HCEC 1CT (cell line): Measurements from ENCODE around the gene EPM2AIP1.
"Not testable (repeated sequence)": the region's sequence is repeated elsewhere in the genome, so short reads cannot be mapped to it uniquely, and the experiment has no call there.

Experiments used
- DNase-seq: peaks from one replicate; pipeline ENCODE4 v3.0.0-alpha.2; 2017

The EPM2AIP1 gene

DNA sequence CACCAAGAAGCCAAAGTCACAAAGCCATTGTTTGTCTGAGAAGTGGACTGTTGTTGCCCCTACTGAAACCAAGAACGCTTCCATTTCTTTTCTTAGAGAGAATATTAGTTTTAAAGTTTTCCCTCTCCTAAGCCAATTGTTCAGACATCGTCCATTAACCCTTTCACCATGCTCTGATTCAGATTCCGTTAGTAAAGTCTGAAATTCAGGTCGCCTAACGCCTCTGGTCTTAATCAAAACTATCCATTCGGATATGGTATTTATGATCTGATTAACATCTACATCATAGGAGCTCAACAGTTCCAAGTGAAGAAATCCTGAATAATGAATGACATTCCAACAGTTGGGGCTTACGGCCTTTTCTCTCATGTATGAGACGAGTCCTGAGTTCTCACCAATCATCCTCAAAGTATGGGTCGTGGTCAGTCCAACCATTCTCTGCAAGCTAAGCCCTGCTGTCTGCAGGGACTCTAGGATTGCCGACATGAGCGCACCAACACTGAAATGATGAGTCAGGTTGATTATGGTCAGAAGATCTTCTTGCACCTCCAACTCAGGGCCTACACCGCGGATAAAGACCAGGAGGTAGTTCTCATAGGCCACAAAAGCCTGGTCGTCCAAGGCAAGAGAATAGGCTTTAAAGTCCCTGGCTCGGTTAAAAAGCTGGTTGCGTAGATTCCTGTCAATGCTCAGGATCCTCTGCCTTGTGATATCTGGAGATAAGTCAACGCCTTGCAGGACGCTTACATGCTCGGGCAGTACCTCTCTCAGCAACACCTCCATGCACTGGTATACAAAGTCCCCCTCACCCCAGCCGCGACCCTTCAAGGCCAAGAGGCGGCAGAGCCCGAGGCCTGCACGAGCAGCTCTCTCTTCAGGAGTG lies 767 bp downstream of the EPM2AIP1 start:
- DNase-seq: peak; percentile 57

GRCh38 chr3:36991147-36991546 lies 1.8 kb downstream of the EPM2AIP1 start:
- DNase-seq: no peak

DNA sequence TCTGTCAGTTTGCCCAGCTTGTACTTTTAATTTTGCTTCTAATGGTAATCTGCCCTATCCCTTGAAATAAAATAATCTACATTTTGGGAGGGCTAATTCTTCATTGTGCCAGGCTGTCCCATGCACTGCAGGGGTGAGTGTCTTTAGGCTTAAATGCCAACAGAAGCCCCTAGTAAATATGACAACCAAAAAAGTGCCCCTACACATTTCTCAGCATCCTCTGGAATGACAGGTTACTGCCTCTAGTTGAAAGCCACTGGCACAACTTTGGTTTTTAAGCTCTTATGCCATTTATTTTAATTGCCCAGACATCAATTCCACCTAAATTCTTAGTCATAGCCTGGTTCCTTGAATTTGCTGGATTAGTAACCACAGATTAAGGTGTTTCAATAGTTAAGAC lies 3.4 kb downstream of the EPM2AIP1 start:
- no peak for DNase-seq

DNA sequence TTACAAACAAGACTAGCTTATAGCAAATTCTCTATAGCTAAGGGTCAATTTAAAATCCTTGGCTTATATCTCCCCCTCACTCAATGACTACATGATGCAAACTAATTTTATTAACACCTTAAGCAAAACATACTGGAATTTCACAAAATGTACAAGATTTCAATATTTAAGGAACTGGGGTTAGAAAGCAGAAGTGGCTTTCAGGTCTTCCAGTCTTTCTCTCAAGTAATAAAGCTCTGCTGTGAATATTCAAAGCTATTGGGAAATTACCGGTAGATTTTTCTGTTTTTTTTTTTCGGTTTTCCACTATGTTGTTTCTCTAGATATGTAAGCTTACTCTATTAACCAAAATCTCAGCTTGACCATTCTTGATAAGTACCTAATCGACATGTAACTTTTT lies 3.9 kb downstream of the EPM2AIP1 start:
- DNase-seq: no peak

DNA sequence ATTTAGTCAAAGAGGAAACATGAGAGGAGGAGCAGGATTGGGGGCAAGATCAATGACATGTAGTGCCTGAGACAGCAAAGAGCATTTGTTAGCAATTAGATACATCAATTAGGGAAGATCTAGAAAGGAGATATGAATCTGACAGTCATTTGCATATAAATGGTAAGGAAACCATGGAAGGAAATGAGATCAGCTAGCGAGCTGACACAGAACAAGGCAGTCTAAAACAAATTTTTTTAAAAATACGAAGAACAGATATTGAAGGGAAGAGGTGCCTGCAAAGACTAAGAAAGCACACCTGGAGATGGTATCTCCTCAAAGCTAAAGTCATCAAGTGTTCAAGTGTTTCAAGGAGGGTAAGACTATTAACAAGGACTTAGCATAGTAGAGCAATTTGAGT lies 4.6 kb downstream of the EPM2AIP1 start:
- no peak for DNase-seq

GRCh38 chr3:36981006-36981405 lies 11.9 kb downstream of the EPM2AIP1 start:
- DNase-seq: no peak

DNA sequence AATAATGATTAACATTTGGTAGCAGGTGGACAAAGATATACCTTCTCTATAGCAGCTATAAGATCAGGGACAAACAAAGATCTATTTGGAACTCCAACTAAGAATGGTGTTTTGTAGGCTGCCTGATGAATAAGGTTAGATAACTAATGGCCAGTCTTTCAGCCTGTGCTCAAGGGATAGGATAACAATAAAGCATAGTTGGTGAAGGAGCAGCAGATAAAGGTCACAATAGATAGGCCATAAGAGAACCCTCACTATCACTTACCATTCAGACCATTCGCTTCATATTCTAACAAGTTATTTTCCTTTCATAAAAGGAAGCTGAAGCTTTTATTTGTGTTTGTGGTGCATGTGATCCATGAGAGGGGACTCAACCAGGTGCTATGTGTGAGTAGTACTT lies 19.8 kb downstream of the EPM2AIP1 start:
- no peak for DNase-seq

GRCh38 chr3:36972163-36972562 lies 20.8 kb downstream of the EPM2AIP1 start:
- no peak for DNase-seq

GRCh38 chr3:36969540-36970432 lies 23.1 kb downstream of the EPM2AIP1 start:
- peak; percentile 72 for DNase-seq

- no peak for DNase-seq
Observed at GRCh38 chr3:36969085-36969484, 23.8 kb downstream of the EPM2AIP1 start.

DNA sequence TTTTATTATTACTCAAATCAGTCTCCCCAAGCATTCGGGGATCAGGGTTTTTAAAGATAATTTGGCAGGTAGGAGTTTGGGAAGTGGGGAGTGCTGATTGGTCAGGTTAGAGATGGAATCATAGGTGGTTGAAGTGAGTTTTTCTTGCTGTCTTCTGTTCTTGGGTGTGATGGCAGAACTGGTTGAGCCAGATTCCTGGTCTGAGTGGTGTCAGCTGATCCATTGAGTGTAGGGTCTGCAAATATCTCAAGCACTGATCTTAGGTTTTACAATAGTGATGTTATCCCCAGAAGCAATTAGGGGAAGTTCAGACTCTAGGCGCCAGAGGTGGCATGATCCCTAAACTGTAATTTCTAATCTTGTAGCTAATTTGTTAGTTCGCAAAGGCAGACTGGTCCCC lies 27.5 kb downstream of the EPM2AIP1 start:
- no peak for DNase-seq

DNA sequence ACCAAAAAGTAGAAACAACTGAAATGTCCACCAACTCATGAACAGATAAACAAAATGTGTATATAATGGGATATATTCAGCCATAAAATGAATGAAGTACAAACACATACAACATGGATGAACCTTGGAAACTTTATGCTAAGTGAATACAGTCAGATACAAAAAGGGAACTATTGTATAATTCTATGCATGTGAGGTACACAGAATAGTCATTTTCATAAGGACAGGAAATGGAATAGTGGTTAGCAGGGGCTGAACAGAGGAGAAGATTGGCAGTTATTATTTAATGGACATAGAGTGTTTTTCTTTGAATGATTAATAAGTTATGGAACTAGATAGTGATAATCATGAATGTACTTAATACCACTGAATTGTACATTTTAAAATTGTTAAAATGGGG lies 28.1 kb downstream of the EPM2AIP1 start:
- DNase-seq: no peak

GRCh38 chr3:36964331-36964730 lies 28.6 kb downstream of the EPM2AIP1 start:
- DNase-seq: no peak

DNA sequence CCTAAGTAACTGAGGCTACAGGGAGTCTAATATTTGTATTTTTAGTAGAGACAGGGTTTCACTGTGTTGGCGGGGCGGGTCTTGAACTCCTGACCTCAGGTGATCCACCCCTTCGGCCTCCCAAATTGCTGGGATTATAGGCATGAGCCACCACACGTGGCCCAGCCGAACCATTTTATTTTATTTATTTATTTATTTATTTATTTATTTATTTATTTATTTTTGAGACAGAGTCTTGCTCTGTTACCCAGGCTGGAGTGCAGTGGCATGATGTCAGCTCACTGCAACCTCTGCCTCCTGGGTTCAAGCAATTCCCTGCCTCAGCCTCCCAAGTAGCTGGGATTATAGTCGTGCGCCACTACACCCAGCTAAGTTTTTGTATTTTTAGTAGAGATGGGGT lies 29.9 kb downstream of the EPM2AIP1 start:
- not testable (repeated sequence) for DNase-seq

- DNase-seq: no peak
Observed at GRCh38 chr3:36960502-36960901, 32.4 kb downstream of the EPM2AIP1 start.

GRCh38 chr3:36959821-36960220 lies 33.1 kb downstream of the EPM2AIP1 start:
- DNase-seq: no peak

DNA sequence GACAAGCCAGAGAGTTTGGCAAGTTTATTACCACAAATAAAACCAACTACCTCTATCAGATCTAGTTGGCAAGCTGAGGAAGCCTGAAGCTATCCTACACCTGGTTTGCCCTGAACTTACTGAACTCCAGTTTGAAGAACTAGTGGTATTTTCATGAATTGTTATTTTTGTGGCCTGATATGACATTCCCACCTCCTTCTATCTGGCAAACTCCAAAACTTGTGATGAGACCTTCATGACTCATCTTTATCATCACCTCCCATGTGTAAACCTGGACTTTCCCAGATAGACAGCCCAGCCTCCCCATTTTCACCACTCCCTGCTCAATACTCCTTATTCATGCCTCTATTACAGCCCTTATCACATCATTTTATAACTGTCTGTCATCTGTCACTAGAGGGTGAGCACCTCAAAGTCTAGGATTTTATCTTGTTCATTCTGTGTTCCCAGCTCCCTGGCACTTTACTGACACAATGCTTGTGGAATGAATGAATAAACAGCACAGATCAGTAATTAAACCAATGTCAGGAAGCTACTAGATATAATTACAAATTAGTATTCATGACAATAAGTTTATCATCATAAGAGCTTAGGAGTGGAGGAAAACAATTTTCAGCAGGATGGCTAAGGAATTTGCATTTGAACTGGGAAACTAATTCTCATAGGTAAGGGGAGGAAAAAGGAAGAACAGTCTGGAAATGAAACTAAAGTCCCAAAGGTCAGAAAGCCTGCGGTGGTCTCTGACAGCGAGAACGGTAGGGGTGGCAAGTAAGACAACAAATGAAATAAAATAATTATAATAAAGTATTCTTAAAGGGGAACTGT lies 34.9 kb downstream of the EPM2AIP1 start:
- peak; percentile 75 for DNase-seq

GRCh38 chr3:36957063-36957462 lies 35.9 kb downstream of the EPM2AIP1 start:
- no peak for DNase-seq

GRCh38 chr3:36956155-36956554 lies 36.8 kb downstream of the EPM2AIP1 start:
- DNase-seq: no peak

DNA sequence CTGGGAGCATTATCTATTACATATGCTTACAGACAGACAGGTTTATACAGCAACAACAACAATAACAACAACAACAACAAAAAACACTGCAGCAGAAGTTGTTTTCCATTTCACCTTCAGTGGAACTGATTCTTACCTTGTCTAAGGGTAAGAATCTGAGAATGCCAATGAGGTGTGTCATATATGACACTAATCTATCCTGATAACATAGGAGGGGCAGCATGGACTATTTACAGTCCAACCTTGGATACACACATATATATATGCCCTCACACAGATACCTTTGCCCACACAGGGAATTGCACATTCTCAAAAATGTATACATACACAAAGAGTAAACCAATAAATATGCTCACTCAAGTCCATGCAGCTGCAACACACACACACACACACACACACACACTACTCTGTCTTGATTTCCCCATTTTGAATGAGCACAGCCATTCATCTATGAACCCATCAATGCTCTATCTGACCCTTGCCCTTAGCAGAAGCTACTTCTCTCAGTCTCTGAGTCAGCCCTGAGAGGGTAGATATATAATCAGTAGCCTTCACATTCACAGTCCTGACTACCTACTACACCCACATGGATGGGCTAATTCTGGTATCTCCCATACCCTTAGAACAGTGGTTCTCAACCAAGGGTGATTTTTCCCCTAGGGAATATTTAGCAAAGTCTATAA lies 38.3 kb downstream of the EPM2AIP1 start:
- DNase-seq: peak; percentile 40

DNA sequence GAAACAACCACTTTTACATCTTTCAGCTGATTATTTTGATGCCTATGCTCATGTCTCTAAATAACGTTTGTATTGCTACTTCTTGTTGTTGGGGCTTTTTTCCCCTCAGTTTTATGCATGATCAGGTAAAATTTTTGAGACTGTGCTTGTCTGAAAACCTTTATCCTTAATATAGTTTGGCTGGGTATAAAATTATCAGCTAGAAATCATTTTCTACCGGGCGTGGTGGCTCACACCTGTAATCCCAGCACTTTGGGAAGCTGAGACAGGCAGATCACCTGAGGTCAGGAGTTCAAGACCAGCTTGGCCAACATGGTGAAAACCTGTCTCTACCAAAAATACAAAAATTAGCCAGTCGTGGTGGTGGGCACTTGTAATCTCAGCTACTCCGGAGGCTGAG lies 45.1 kb downstream of the EPM2AIP1 start:
- not testable (repeated sequence) for DNase-seq

GRCh38 chr3:36945333-36945980 lies 47.5 kb downstream of the EPM2AIP1 start:
- DNase-seq: no peak
